HTR-8/SVneo (cell line): ENCODE results near the gene HELB.

Experiments used
- DNase-seq: peaks from one replicate; pipeline ENCODE4 v3.0.0; 2011; ENCODE audit warnings: low spot score, mixed read lengths; ENCODE audit not compliant: insufficient read length
- FAIRE-seq: peaks from 2 replicates; lab custom pipeline; 2011; peaks lifted over from hg19 to GRCh38; lab: Jason Lieb, UNC

HELB gene

DNA sequence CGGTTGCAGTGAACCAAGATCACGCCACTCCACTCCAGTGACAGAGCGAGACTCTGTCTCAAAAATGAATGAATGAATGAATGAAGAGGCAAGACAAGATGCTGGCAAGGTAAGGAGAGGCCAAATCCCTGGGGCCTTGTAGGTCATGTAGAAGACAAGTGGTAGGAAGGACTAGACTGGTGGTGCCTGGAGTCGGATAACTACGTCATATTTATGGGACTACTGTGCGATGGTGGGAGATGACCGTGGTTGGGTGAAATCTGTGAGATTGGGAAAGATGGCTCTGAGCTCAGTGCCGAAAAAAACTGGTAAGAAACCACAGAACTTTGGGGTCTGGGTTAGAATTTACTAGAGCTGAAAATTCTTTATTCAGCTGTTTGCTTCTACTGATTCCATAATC, 50.6 kb downstream of the HELB start:
- no peak for DNase-seq
- FAIRE-seq, result no peak

DNA sequence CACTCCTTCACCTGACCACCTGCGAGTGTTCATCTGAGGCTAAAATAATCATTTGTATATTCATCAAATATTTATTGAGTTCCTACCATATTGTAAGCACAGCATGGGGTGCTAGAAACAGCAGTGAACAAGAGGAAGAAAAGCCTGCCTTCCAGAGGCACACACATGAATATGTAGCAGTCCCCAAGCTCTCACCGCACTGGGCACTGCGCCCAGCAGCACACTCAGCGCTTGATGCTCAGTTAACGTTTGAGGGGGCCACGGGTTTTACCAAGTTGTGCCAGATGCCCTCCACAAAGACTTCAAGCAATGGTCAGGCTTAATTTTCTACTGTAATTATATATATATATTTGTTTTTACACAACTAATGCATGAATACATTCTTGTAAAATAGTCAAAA, 52.0 kb downstream of the HELB start:
- no peak for FAIRE-seq
- no peak for DNase-seq

DNA sequence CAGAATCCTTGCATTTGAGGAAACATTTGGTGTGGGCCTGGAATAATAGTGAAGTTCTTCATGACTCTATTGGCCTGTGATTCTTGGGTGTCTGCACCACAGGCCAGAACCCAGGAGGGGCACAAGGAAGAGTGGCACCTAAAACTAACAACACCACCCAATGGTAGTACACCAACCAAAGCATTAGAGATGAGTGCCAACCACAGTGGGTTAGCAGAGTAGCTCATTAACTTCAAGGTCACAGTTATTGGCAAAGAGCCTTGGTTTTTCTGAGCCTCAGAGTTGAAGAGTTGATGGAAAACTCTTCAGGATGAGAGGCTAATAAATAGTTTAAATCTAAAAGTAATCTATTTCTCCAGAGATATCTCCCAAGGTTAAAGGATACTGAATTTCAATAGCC, 57.0 kb downstream of the HELB start:
- FAIRE-seq (no peak), DNase-seq (no peak)

DNA sequence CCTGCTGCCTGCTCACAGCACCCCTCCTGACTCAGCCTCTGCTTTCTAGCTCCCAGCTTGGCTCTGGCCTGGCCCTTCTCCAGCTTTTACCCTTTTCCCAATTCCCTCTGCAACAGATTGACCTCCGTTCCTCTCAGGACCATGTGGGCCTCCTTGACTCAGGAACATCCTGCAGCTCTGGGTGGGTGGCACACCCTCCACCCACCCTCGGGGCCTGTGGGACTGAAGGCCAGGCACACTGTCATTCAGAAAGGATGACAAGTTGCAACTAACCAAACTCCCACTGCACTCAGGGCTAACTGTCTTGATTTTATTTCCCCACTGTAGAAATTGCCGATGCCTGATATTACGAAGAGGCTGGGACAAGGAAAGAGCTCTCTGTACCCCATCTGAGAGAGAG, 59.4 kb downstream of the HELB start:
- no peak for DNase-seq
- FAIRE-seq, result no peak

DNA sequence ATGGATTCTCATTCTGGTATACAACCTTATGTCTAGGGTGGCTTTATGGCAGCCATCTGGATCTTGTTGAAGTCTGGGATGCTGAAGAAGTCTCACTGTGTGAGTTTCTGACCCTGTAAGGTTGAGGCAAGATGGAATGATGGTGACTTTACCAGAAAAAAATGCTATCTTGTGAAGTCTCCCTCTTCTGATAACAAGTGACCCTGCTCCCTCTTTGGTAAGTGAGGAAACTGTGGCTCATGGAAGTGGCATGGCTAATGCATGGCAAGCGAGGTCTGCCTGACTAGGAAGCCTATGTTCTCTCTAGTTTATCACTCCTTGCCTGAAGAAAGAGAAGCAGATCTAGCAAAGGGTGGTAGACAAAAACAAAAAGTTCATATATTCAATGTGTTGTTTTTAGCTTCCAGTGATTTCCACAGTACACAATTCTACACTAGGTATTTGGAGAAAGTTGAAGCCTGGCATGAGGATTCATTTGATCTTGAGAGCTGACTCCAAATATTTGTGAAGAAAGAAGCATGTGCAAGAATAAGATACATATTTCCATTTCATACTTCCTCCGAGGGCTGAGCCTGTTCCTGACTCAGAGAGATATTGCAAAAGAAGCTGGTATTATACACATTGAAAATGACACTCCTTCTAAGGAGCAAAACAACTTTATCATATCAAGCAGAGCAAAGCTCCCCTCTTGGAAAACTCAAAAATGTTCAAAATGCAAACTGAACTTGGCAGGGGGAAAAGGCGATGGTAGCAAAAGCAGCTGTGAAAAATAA, 63.6 kb downstream of the HELB start:
- DNase-seq (no peak), FAIRE-seq (no peak)

DNA sequence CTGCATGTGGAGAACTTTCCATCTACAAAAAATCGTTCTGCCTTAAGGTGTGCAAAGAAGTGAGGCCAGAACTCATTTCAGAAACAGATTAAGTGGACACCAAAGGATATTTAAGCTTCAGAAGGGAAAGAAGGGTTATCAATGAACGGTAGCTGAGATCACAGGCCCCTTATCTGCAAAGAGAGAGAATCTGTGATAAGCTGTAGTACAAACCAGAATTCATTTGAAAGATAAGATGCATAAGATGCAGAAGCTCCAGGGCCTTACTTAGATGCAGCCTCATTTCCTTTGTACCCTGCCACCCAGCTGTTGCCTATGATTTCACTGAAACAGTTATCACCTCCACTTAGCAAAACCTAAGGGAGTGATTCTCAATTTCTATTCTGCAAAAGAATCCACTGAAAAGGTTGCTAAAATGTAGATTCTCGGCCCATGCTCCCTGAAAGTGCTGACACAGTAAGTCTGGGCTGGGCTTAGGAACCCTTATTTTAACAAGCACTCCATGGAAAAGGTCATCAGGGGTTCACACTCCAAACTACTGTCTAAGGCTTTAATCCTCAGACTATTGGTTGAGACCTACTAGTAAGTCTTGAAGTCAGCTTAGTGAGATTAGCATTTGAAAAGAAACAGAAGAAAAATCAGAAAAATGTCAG, 64.8 kb downstream of the HELB start:
- FAIRE-seq, result no peak
- DNase-seq, result no peak

DNA sequence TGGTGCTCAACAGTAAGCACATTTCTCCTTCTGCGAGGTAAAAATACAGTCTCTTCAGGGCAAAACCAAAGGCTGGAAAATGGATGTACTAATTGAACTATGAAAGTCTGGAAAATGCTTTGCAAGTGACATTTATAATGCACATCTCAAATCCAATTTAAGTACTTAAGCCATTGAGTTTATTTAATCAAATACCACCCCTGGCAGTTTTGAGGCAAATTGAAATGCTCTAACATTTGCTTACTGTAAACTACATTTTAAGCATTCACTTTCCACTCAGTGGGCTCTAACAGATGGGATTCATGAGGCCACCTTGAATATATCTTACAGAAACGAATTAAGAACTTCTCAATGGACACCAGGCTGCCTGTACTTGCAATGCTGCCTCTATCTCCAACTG, 69.7 kb downstream of the HELB start:
- DNase-seq (no peak), FAIRE-seq (no peak)

DNA sequence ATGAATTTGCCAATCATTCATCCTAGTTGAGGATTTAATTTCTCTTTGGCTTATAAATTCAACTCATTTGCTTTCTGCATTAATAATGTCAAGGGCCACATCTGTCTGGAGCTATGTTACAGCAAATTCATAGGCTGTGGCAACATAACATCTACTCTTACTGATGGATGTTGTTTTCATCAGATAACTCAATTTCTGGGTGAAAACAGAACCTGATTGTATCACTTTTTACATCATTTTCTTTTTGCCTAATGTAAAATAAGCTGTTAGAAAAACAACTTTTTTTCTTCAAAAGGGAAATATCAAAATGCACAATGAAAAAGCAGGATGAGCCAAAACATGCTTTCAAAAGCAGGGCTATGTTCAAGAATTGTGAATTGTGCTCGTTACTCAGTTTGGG, 73.3 kb downstream of the HELB start:
- no peak for FAIRE-seq
- DNase-seq, result no peak

DNA sequence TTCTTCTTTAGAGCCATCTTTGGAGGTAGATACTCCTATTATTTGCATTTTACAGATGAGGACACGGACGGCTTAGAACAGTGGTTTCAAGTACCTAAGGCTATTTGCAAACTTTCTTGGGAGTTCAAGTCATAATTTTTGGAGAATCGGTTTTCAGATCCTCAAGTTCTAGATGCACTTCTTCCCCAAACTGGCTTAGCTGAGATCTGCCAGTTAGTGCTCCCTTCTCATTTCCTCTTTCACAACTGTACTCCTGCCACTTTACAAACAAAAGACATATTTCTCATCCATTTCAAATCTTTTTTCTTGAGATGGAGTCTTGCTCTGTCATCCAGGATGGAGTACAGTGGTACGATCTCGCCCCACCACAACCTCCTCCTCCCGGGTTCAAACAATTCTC, 77.3 kb downstream of the HELB start:
- FAIRE-seq, result no peak
- no peak for DNase-seq

DNA sequence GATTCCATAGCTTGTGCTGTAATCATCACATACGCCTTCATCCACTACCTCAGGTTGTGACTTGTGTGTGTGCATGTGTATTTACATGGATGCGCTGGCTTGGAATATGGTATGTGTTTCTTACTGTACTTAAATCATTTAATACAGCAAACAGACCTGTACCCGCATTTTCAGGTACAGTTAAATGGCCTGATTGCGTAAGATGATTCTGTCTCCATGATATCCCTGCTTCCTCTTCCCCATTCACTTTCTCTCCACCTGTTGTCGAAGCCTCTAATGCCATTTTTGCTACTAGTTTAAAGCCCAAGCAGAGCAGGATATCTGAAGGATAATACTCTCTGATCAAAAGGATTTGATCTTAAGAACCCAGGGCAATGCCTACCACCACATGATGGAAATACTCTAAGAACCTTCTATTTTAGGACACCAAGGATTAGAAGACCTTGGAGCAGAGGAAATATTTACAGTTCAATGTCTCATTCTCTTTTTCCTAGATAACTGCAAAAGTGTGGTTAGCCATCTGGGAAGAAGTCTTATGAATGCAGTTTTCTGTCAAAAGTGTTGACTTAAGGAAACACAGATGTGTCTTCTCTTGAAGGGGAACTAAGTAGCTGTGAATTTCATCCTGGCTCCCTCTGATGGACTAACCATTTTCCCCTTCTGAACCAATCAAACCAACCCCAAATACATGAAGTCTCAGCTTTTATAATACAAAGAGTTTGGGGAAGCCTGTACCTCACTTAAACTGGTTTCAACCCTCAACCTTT, 78.7 kb downstream of the HELB start:
- no peak for DNase-seq
- peak; percentile 66 for FAIRE-seq

DNA sequence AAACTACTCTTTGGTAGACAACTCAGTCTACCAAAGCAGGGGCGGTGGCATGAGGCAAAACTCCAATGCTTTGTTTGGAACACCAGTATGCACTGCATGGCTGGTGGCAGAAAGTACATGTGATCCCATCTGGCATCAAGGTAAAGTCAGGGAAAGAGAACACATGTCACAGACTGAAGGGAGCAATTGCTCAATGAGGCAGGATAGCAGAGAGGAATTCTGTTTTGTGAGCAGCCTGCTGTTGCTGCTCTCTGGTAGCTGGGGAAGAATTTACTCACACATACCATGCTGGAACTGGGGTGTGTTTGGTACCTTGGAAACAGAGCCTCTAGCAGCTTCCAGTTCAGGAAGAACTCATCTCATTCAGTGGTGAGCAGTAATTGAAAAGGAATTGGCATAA, 84.8 kb downstream of the HELB start:
- DNase-seq (no peak), FAIRE-seq (no peak)
